GM12878 (cell line): ENCODE measurements around the gene FBXO7. TPM values are rescaled to one million over a fixed set of nuclear protein-coding genes. Genes with fewer than 3 reads are reported as not detected.

Experiments
- ATAC-seq: fragments of 200-7000 bp; cut with Tn5 transposase; 3 replicates; pipeline ENCODE4 v1.9.1; 2020; ENCODE audit warnings: mild to moderate bottlenecking, moderate library complexity
- BruUV-seq: library from RNA; stranded (reverse); fragments of 400-500 nt; replicated peaks from 2 replicates; lab custom pipeline; 2021; lab: Mats Ljungman, UMichigan
- CTCF ChIA-PET: fragments of 300-600 bp; sonication (Branson Sonifier 250); formaldehyde crosslinking; extraction: SDS; loops from one replicate; lab custom pipeline; 2021; ENCODE audit warnings: inconsistent platforms; lab: Yijun Ruan, JAX
- POLR2A ChIA-PET: fragments of 350-600 bp; formaldehyde crosslinking; extraction: SDS; loops from one replicate; lab custom pipeline; 2021; ENCODE audit warnings: inconsistent platforms; lab: Charles Lee
- RAD21 ChIA-PET: fragments of 300-600 bp; sonication (Branson Sonifier 250); formaldehyde crosslinking; loops from one replicate; lab custom pipeline; 2023; ENCODE audit warnings: antibody characterized with exemption; ENCODE audit not compliant: unreplicated experiment; lab: Charles Lee
- SMC1A ChIA-PET: fragments of 300-600 bp; sonication (Branson Sonifier 250); formaldehyde crosslinking; loops from one replicate; lab custom pipeline; 2023; ENCODE audit not compliant: unreplicated experiment, uncharacterized antibody; lab: Charles Lee
- DNase-seq: peaks from one replicate; pipeline ENCODE4 v3.0.0-alpha.2; 2011; ENCODE audit warnings: low read depth, low spot score
- FAIRE-seq: peaks from 3 replicates; lab custom pipeline; 2011; peaks lifted over from hg19 to GRCh38; lab: Jason Lieb, UNC
- H2AFZ ChIP-seq: 2 replicates; pipeline ENCODE4 v1.6.0; 2011; ENCODE audit warnings: low read depth, low read length, control low read depth; ENCODE audit not compliant: control insufficient read depth
- H3K27ac ChIP-seq: 2 replicates; pipeline ENCODE4 v1.5.1; 2011; ENCODE audit warnings: control low read depth; ENCODE audit not compliant: control insufficient read depth, insufficient read depth
- H3K27me3 ChIP-seq, 2 experiments: replicated peaks in 1 of 2; 2 replicates each; pipeline versions ENCODE4 v1.6.0 to v1.6.1; 2011; ENCODE audit warnings: low read length in 1 of 2; ENCODE audit not compliant: control insufficient read depth in 2 of 2, insufficient read depth in 2 of 2
- H3K36me3 ChIP-seq, 2 experiments: 2 replicates each; pipeline ENCODE4 v1.5.1; 2011; ENCODE audit warnings: low read length in 1 of 2; ENCODE audit not compliant: control insufficient read depth in 2 of 2, insufficient read depth in 2 of 2
- H3K4me1 ChIP-seq: 2 replicates; pipeline ENCODE4 v1.6.1; 2011; ENCODE audit warnings: mild to moderate bottlenecking, low read length, moderate library complexity, mixed read lengths; ENCODE audit not compliant: control insufficient read depth, insufficient read depth
- H3K4me2 ChIP-seq: 2 replicates; pipeline ENCODE4 v1.6.0; 2011; ENCODE audit warnings: control low read depth; ENCODE audit not compliant: control insufficient read depth, insufficient read depth
- H3K4me3 ChIP-seq: fragments of 200-600 bp; sonication (generic); 2 replicates; pipeline ENCODE4 v1.5.1; 2016
- H3K79me2 ChIP-seq: 2 replicates; pipeline ENCODE4 v1.6.0; 2011; ENCODE audit warnings: low read length; ENCODE audit not compliant: control insufficient read depth, insufficient read depth
- H3K9ac ChIP-seq: 2 replicates; pipeline ENCODE4 v1.8.0; 2011; ENCODE audit warnings: low read length, control low read depth, mixed read lengths; ENCODE audit not compliant: control insufficient read depth, insufficient read depth
- H3K9me3 ChIP-seq: replicated peaks from 3 replicates; pipeline ENCODE4 v1.5.1; 2011; ENCODE audit warnings: mild to moderate bottlenecking, low read length; ENCODE audit not compliant: control insufficient read depth, insufficient read depth
- H4K20me1 ChIP-seq: 2 replicates; pipeline ENCODE4 v1.6.0; 2011; ENCODE audit not compliant: control insufficient read depth, insufficient read depth
- BHLHE40 ChIP-seq, 2 experiments: fragments of 450-650 bp in 1 of 2; IDR thresholded peaks; 2 replicates each; pipeline ENCODE4 v1.6.1; 2011 to 2017; ENCODE audit warnings: low read depth in 2 of 2, borderline replicate concordance in 1 of 2, improper control_type of control experiment in 1 of 2, low read length in 1 of 2, mild to moderate bottlenecking in 1 of 2
- CHD4 ChIP-seq: fragments of 200-600 bp; sonication (generic); IDR thresholded peaks from 2 replicates; pipeline ENCODE4 v1.6.1; 2016; ENCODE audit warnings: mild to moderate bottlenecking
- E2F8 ChIP-seq: fragments of 450-650 bp; IDR thresholded peaks from 2 replicates; pipeline ENCODE4 v1.6.1; 2018; ENCODE audit warnings: mild to moderate bottlenecking, low read depth, moderate library complexity; ENCODE audit not compliant: partially characterized antibody
- MEF2A ChIP-seq: IDR thresholded peaks from 2 replicates; pipeline ENCODE4 v1.6.1; 2011; ENCODE audit warnings: low read depth, mild to moderate bottlenecking, low read length, moderate library complexity; ENCODE audit not compliant: insufficient read depth
- MYC ChIP-seq: IDR thresholded peaks from 2 replicates; pipeline ENCODE4 v1.6.1; 2011; ENCODE audit warnings: mild to moderate bottlenecking, low read length, moderate library complexity, inconsistent platforms; ENCODE audit not compliant: insufficient read depth, insufficient replicate concordance, insufficient read length, severe bottlenecking
- NBN ChIP-seq: fragments of 450-650 bp; IDR thresholded peaks from 2 replicates; pipeline ENCODE4 v1.6.1; 2016
- PBX3 ChIP-seq: IDR thresholded peaks from 2 replicates; pipeline ENCODE4 v1.6.1; 2011; ENCODE audit warnings: mild to moderate bottlenecking, low read depth, low read length, moderate library complexity; ENCODE audit not compliant: insufficient replicate concordance
- RB1 ChIP-seq: fragments of 450-650 bp; formaldehyde crosslinking; IDR thresholded peaks from 2 replicates; pipeline ENCODE4 v1.6.1; 2017; ENCODE audit warnings: mild to moderate bottlenecking, borderline replicate concordance
- RELA ChIP-seq: fragments of 450-650 bp; IDR thresholded peaks from 2 replicates; pipeline ENCODE4 v1.8.0; 2014; ENCODE audit warnings: borderline replicate concordance; ENCODE audit not compliant: partially characterized antibody
- RUNX3 ChIP-seq: IDR thresholded peaks from 2 replicates; pipeline ENCODE4 v1.6.1; 2012; ENCODE audit warnings: low read length, inconsistent platforms
- WGBS: methylation state at CpG from one replicate; pipeline ENCODE4 v1.1.6; 2016; ENCODE audit warnings: low lambda C conversion rate; ENCODE audit not compliant: insufficient replicate concordance, insufficient coverage; ENCODE audit errors: missing lambda C conversion rate; 5-methylcytosine and 5-hydroxymethylcytosine counted together
- in situ Hi-C: fragments of 300-500 bp; cut with MboI; formaldehyde crosslinking; loops from 9 replicates; pipeline ENCODE4 v1.14.3; 2018; ENCODE audit warnings: mixed read lengths
- intact Hi-C: fragments of 100-400 bp; cut with micrococcal nuclease; formaldehyde crosslinking; loops from one replicate; pipeline ENCODE4 v1.14.2; 2022; ENCODE audit not compliant: unreplicated experiment
- polyA plus RNA-seq, 11 experiments: library from polyadenylated mRNA; depleted of rRNA in 4 of 11; unstranded in 6 of 11; stranded (reverse) in 5 of 11; fragments of >200 nt; fragmentation: Nextera tagmentation in 4 of 11; fragmentation: Illumina TruSeq in 1 of 11; extraction: Ambion mirVana in 4 of 11; extraction: Trizol in 1 of 11; gene quantifications; 1 replicate in 1 of 11; 2 replicates in 10 of 11; pipeline versions ENCODE4 v1.2.1 to v1.2.3, GENCODE V29; 2011 to 2016; ENCODE audit warnings: inconsistent platforms in 2 of 11, missing spikeins in 2 of 11, low read depth in 1 of 11
- total RNA-seq, 4 experiments: library from RNA; depleted of rRNA in 3 of 4; stranded (reverse); fragments of >200 nt in 3 of 4; fragmentation: Illumina TruSeq in 1 of 4; extraction: Trizol in 1 of 4; gene quantifications; 2 replicates each; pipeline versions ENCODE4 v1.2.1 to v1.2.3, GENCODE V29; 2013 to 2021

Gene FBXO7
- total and polyA plus RNA-seq, 10 of the 15 experiments (the other 5 are each of a cell fraction or from before 2014, with no cell fraction given) = 37.3 to 192 (median 110) TPM

- no peaks in the 10 kb centered on the region for H3K4me1 ChIP-seq
- no peak overlapping the region for H3K9ac ChIP-seq
- no peaks in the 10 kb centered on the region for H4K20me1 ChIP-seq
- POLR2A ChIA-PET = no interaction called here
- no peak for FAIRE-seq
- H3K36me3 ChIP-seq = peaks cover 11 to 31% of the 10 kb centered on the region in 2 experiments
- RAD21 ChIA-PET = no interaction called here
- no peak for ATAC-seq
- no peaks in the 10 kb centered on the region for H3K27me3 ChIP-seq
- SMC1A ChIA-PET = no interaction called here
- intact Hi-C loops = no loop called here
- H3K4me2 ChIP-seq = no peak overlapping the region
- H3K27ac ChIP-seq = no peak overlapping the region
- DNase-seq = no peak
- H3K4me3 ChIP-seq = no peak overlapping the region
- BruUV-seq = no TSS peak
- no peak overlapping the region for H2AFZ ChIP-seq
- H3K79me2 ChIP-seq = no peaks in the 10 kb centered on the region
- no peaks in the 10 kb centered on the region for H3K9me3 ChIP-seq
- WGBS = 88% methylated on average over 2 of the region's 2 CpGs
- no peak for TF ChIP-seq E2F8
- TF ChIP-seq BHLHE40 (IDR thresholded peaks at IDR 0.05; ENCODE audit: borderline replicate concordance in 1 of 2, low read depth in 2 of 2, low read length in 1 of 2) = no peak
- TF ChIP-seq MYC = no peak
- no peak for TF ChIP-seq RUNX3
- TF ChIP-seq RB1 = no peak
- TF ChIP-seq PBX3 = no peak
- TF ChIP-seq NBN = no peak
- TF ChIP-seq CHD4 = no peak
- TF ChIP-seq MEF2A = no peak
- TF ChIP-seq RELA = no peak
- TF ChIP-seq, all 136 proteins: peak for 0
- in situ Hi-C loops = no loop called here
- CTCF ChIA-PET = interaction anchor here (1.4 kb wide), 1 partner anchor 19 kb away, joined by 6 read pairs; no protein-coding TSS in a partner anchor
These were observed 17.5 kb downstream of the FBXO7 start for GRCh38 chr22:32492111-32492510.
